Neuronal stem cell (in vitro differentiated cells): ENCODE data around the gene TTN.

Experiments used
- DNase-seq: peaks from one replicate; pipeline ENCODE4 v3.0.0-alpha.2; 2013; ENCODE audit warnings: low spot score
- H2AFZ ChIP-seq: one replicate; pipeline ENCODE4 v1.6.1; 2013; ENCODE audit warnings: mild to moderate bottlenecking, low read length, inconsistent platforms
- H2AK5ac ChIP-seq: 2 replicates; pipeline ENCODE4 v1.6.1; 2013; ENCODE audit warnings: low read depth, mild to moderate bottlenecking, inconsistent platforms, low read length, moderate library complexity, mixed read lengths
- H2BK120ac ChIP-seq: 2 replicates; pipeline ENCODE4 v1.6.1; 2013; ENCODE audit warnings: low read depth, mild to moderate bottlenecking, inconsistent platforms, low read length, moderate library complexity, mixed read lengths
- H2BK12ac ChIP-seq: one replicate; pipeline ENCODE4 v1.6.1; 2013; ENCODE audit warnings: low read length, inconsistent platforms
- H2BK15ac ChIP-seq: 2 replicates; pipeline ENCODE4 v1.6.1; 2013; ENCODE audit warnings: mild to moderate bottlenecking, low read length, inconsistent platforms, mixed read lengths
- H2BK5ac ChIP-seq: one replicate; pipeline ENCODE4 v1.6.1; 2013; ENCODE audit warnings: inconsistent platforms, mild to moderate bottlenecking, low read length, moderate library complexity
- H3K14ac ChIP-seq: one replicate; pipeline ENCODE4 v1.6.1; 2013; ENCODE audit warnings: low read length, inconsistent platforms
- H3K18ac ChIP-seq: 2 replicates; pipeline ENCODE4 v1.6.1; 2013; ENCODE audit warnings: low read length, inconsistent platforms
- H3K23ac ChIP-seq: 2 replicates; pipeline ENCODE4 v1.6.1; 2013; ENCODE audit warnings: low read depth, mild to moderate bottlenecking, mixed read lengths, low read length, inconsistent platforms; ENCODE audit not compliant: poor library complexity
- H3K27ac ChIP-seq: replicated peaks from 3 replicates; pipeline ENCODE4 v1.5.1; 2013; ENCODE audit warnings: low read length, inconsistent platforms
- H3K27me3 ChIP-seq, 3 experiments: 2 replicates each; pipeline ENCODE4 v1.6.1; 2013; ENCODE audit warnings: low read length in 3 of 3, mild to moderate bottlenecking in 2 of 3, inconsistent platforms in 1 of 3, low read depth in 1 of 3, mixed read lengths in 1 of 3, moderate library complexity in 1 of 3; ENCODE audit not compliant: control insufficient read depth in 3 of 3, insufficient read depth in 3 of 3
- H3K36me3 ChIP-seq, 2 donors: replicated peaks in 1 of 2; 2 replicates each; pipeline ENCODE4 v1.6.1; 2013; ENCODE audit warnings: low read length in 2 of 2; ENCODE audit not compliant: control insufficient read depth in 2 of 2, insufficient read depth in 2 of 2
- H3K4ac ChIP-seq: 2 replicates; pipeline ENCODE4 v1.6.1; 2013; ENCODE audit warnings: inconsistent platforms, mild to moderate bottlenecking, low read length, moderate library complexity
- H3K4me1 ChIP-seq, 2 donors: 1 replicate in 1 of 2; 2 replicates in 1 of 2; pipeline ENCODE4 v1.6.1; 2013; ENCODE audit warnings: low read length in 2 of 2, low read depth in 1 of 2; ENCODE audit not compliant: control insufficient read depth in 2 of 2, insufficient read depth in 1 of 2
- H3K4me2 ChIP-seq: one replicate; pipeline ENCODE4 v1.6.1; 2013; ENCODE audit warnings: mild to moderate bottlenecking, low read length, inconsistent platforms; ENCODE audit not compliant: insufficient read depth, poor library complexity, severe bottlenecking
- H3K4me3 ChIP-seq, 2 donors: 2 replicates each; pipeline ENCODE4 v1.5.1; 2013; ENCODE audit warnings: low read length in 2 of 2, mild to moderate bottlenecking in 2 of 2, inconsistent platforms in 1 of 2, moderate library complexity in 1 of 2
- H3K79me1 ChIP-seq: one replicate; pipeline ENCODE4 v1.6.1; 2013; ENCODE audit warnings: low read depth, mild to moderate bottlenecking, inconsistent platforms, low read length, moderate library complexity
- H3K9ac ChIP-seq: one replicate; pipeline ENCODE4 v1.6.1; 2013; ENCODE audit warnings: mild to moderate bottlenecking, low read depth, low read length, inconsistent platforms; ENCODE audit not compliant: poor library complexity
- H3K9me3 ChIP-seq, 2 donors: replicated peaks in 1 of 2; 2 replicates each; pipeline versions ENCODE3 to v1.6.1; 2013; ENCODE audit warnings: low read length in 2 of 2, mild to moderate bottlenecking in 2 of 2, inconsistent platforms in 1 of 2, low read depth in 1 of 2, mixed read lengths in 1 of 2, moderate library complexity in 1 of 2; ENCODE audit not compliant: control insufficient read depth in 2 of 2, insufficient read depth in 1 of 2
- H4K8ac ChIP-seq: one replicate; pipeline ENCODE4 v1.6.1; 2013; ENCODE audit warnings: low read depth, mild to moderate bottlenecking, inconsistent platforms, low read length, moderate library complexity
- H4K91ac ChIP-seq: one replicate; pipeline ENCODE4 v1.6.1; 2013; ENCODE audit warnings: low read length, low read depth, mild to moderate bottlenecking, inconsistent platforms; ENCODE audit not compliant: poor library complexity
- WGBS, 2 donors: extraction: QIAGEN DNeasy Blood & Tissue Kit; methylation state at CpG; one replicate each; pipeline ENCODE4 v1.1.7; 2013; ENCODE audit warnings: missing lambda C conversion rate in 2 of 2, mixed read lengths in 1 of 2; ENCODE audit not compliant: insufficient read length in 2 of 2, insufficient replicate concordance in 1 of 2; ENCODE audit errors: extremely low coverage in 2 of 2; 5-methylcytosine and 5-hydroxymethylcytosine counted together

The TTN gene

DNA sequence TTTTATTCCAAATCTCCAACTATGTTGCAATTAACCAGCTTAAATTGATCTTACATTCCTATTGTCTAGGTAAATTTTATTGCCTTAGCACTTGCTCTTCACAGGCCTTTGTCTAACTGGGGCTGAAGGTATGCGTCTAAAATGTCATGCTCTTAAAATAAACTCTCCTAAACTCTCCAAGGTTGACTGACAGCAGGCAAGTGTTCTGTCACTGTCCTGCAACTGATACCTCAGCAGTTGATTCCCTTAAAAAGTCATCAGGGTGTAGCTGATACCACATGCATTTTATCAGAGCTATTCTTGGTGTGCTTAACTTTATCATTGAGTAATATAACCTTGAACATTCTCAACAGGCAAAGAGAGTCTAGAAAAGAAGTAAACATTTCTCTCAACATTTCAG, 680 bp downstream of the TTN start:
- Histone ChIP-seq H3K27ac (no peak overlapping the region), H2BK12ac (no peak overlapping the region), H2BK120ac (no peak overlapping the region), H3K4me1 (peaks cover 0 to 6% of the 10 kb centered on the region in 2 donors), H2BK5ac (no peak overlapping the region), H3K4ac (no peak overlapping the region), H3K27me3 (no peaks in the 10 kb centered on the region), H2AK5ac (no peak overlapping the region), H2AFZ (no peak overlapping the region), H3K18ac (no peak overlapping the region), H3K4me2 (no peak overlapping the region), H3K23ac (no peak overlapping the region), H3K9me3 (no peaks in the 10 kb centered on the region), H3K14ac (no peak overlapping the region), H3K79me1 (no peaks in the 10 kb centered on the region), H4K8ac (no peak overlapping the region), H3K4me3 (no peak overlapping the region), H4K91ac (no peak overlapping the region), H3K9ac (no peak overlapping the region), H3K36me3 (no peaks in the 10 kb centered on the region), H2BK15ac (no peak overlapping the region)
- WGBS, 2 donors, result no CpG with 5 or more reads among the region's 1 CpG
- no peak for DNase-seq

- DNase-seq, result no peak
- Histone ChIP-seq H3K27me3 (no peaks in the 10 kb centered on the region), H3K18ac (no peak overlapping the region), H3K4me2 (no peak overlapping the region), H3K9ac (no peak overlapping the region), H2AK5ac (no peak overlapping the region), H2BK12ac (no peak overlapping the region), H3K4me1 (peaks cover 0 to 6% of the 10 kb centered on the region in 2 donors), H2BK5ac (no peak overlapping the region), H3K14ac (no peak overlapping the region), H3K23ac (no peak overlapping the region), H3K4me3 (no peak overlapping the region), H4K8ac (no peak overlapping the region), H2BK15ac (no peak overlapping the region), H3K36me3 (no peaks in the 10 kb centered on the region), H3K27ac (no peak overlapping the region), H3K4ac (no peak overlapping the region), H3K9me3 (no peaks in the 10 kb centered on the region), H2BK120ac (no peak overlapping the region), H2AFZ (no peak overlapping the region), H4K91ac (no peak overlapping the region), H3K79me1 (no peaks in the 10 kb centered on the region)
- WGBS, 2 donors, result no CpG with 5 or more reads among the region's 2 CpGs
These were observed 1.8 kb downstream of the TTN start for GRCh38 chr2:178805457-178805856.

DNA sequence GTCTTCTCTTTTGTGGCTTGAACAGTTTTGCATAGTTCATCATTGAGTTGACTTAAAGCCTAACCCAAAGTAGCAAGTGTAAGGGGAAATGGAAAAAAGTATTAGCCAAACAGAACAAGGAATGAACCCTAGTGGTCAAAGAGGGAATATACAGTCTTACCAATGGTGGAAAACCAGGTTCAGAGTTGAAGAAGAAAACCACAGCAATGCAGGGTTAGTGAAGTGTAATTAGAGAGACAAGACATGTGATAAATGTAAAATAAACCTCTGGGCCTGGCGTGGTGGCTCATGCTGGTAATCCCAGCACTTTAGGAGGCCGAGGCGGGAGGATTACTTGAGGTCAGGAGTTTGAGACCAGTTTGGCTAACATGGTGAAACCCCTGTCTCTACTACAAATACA, 2.4 kb downstream of the TTN start:
- H3K27ac ChIP-seq, result no peak overlapping the region

GRCh38 chr2:178800510-178800909, 6.7 kb downstream of the TTN start:
- Histone ChIP-seq H2AFZ (no peak overlapping the region), H2BK15ac (no peak overlapping the region), H4K91ac (no peak overlapping the region), H3K18ac (no peak overlapping the region), H3K9ac (no peak overlapping the region), H3K36me3 (no peaks in the 10 kb centered on the region), H3K79me1 (no peaks in the 10 kb centered on the region), H3K9me3 (no peaks in the 10 kb centered on the region), H3K27ac (no peak overlapping the region), H2BK120ac (no peak overlapping the region), H3K14ac (no peak overlapping the region), H3K4ac (no peak overlapping the region), H2BK5ac (no peak overlapping the region), H2AK5ac (no peak overlapping the region), H3K4me2 (no peak overlapping the region), H3K4me1 (peaks cover 0 to 2% of the 10 kb centered on the region in 2 donors), H3K27me3 (no peaks in the 10 kb centered on the region), H3K4me3 (no peak overlapping the region), H3K23ac (no peak overlapping the region), H2BK12ac (no peak overlapping the region), H4K8ac (no peak overlapping the region)
- no CpG with 5 or more reads among the region's 7 CpGs for WGBS, 2 donors
- no peak for DNase-seq

More for the DNA sequence above, 2.4 kb downstream of the TTN start:
- Histone ChIP-seq H3K4me3 (no peak overlapping the region), H3K9me3 (no peaks in the 10 kb centered on the region), H2BK15ac (no peak overlapping the region), H3K36me3 (no peaks in the 10 kb centered on the region), H3K4ac (no peak overlapping the region), H2BK12ac (no peak overlapping the region), H3K4me1 (peaks cover 0 to 6% of the 10 kb centered on the region in 2 donors), H3K4me2 (no peak overlapping the region), H3K18ac (no peak overlapping the region), H4K91ac (no peak overlapping the region), H2BK5ac (no peak overlapping the region), H4K8ac (no peak overlapping the region), H3K27me3 (no peaks in the 10 kb centered on the region), H2AK5ac (no peak overlapping the region), H2AFZ (no peak overlapping the region), H3K9ac (no peak overlapping the region), H3K79me1 (no peaks in the 10 kb centered on the region), H3K14ac (no peak overlapping the region), H2BK120ac (no peak overlapping the region), H3K23ac (no peak overlapping the region)
- no CpG with 5 or more reads among the region's 3 CpGs for WGBS, 2 donors
- no peak for DNase-seq
